ENCODE data around the gene CFAP92.
A peak's percentile ranks its signal among the peaks of the same experiment; 100 is the strongest.

CFAP92 gene

GRCh38 chr3:128993461-128994172 lies at the start of gene CFAP92:
Gene CFAP92 (minus strand): TSS chr3:128994076. CDS start chr3:128993304, 772 bp downstream.
- peak; percentile 91 to 95 for DNase-seq

- DNase-seq: no peak
Observed at GRCh38 chr3:129040579-129041300, 46.9 kb upstream of the CFAP92 start.

- DNase-seq: no peak
Observed at GRCh38 chr3:129040039-129040336, 46.1 kb upstream of the CFAP92 start.

- DNase-seq: no peak
Observed at GRCh38 chr3:129039271-129040038, 45.6 kb upstream of the CFAP92 start.

- no peak for DNase-seq
Observed at GRCh38 chr3:129038121-129038855, 44.4 kb upstream of the CFAP92 start.

- DNase-seq: no peak
Observed at GRCh38 chr3:129037093-129037419, 43.2 kb upstream of the CFAP92 start.

- no peak for DNase-seq
Observed at GRCh38 chr3:129036222-129037092, 42.6 kb upstream of the CFAP92 start.

GRCh38 chr3:129035360-129036221 lies 41.7 kb upstream of the CFAP92 start:
- DNase-seq: no peak

GRCh38 chr3:129034642-129035041 lies 40.8 kb upstream of the CFAP92 start:
- DNase-seq: no peak

GRCh38 chr3:129033633-129034321 lies 39.9 kb upstream of the CFAP92 start:
- DNase-seq: no peak

- DNase-seq: no peak
Observed at GRCh38 chr3:129033151-129033550, 39.3 kb upstream of the CFAP92 start.

- DNase-seq: no peak
Observed at GRCh38 chr3:129032716-129033115, 38.8 kb upstream of the CFAP92 start.

- no peak for DNase-seq
Observed at GRCh38 chr3:129031476-129032215, 37.8 kb upstream of the CFAP92 start.

GRCh38 chr3:129030611-129031010 lies 36.7 kb upstream of the CFAP92 start:
- no peak for DNase-seq

GRCh38 chr3:129028866-129029265 lies 35.0 kb upstream of the CFAP92 start:
- DNase-seq: no peak

- no peak for DNase-seq
Observed at GRCh38 chr3:129027544-129027880, 33.6 kb upstream of the CFAP92 start.

GRCh38 chr3:129026728-129027543 lies 33.1 kb upstream of the CFAP92 start:
- DNase-seq: peak; percentile 90 to 94

- DNase-seq: no peak
Observed at GRCh38 chr3:129025691-129026435, 32.0 kb upstream of the CFAP92 start.
